Endometrial microvascular endothelial cells (primary cell): ENCODE results near the gene PLA1A. TPM values are rescaled to one million over a fixed set of nuclear protein-coding genes. Genes with fewer than 3 reads are reported as not detected.

Experiments
- in situ Hi-C: cut with HindIII; loops from 2 replicates; pipeline ENCODE4 v1.10.0; 2017; ENCODE audit warnings: low sequenced_read_pairs, low pct_unique_long_range_greater_than_20kb; ENCODE audit errors: inconsistent ontology term
- total RNA-seq: library from RNA; depleted of rRNA; stranded (reverse); fragments of >200 nt; gene quantifications from one replicate; pipeline ENCODE4 v1.2.3, GENCODE V29; 2015; ENCODE audit errors: inconsistent ontology term

PLA1A gene
- total RNA-seq, 1 donor from 2014 or later, result 12.8 TPM

DNA sequence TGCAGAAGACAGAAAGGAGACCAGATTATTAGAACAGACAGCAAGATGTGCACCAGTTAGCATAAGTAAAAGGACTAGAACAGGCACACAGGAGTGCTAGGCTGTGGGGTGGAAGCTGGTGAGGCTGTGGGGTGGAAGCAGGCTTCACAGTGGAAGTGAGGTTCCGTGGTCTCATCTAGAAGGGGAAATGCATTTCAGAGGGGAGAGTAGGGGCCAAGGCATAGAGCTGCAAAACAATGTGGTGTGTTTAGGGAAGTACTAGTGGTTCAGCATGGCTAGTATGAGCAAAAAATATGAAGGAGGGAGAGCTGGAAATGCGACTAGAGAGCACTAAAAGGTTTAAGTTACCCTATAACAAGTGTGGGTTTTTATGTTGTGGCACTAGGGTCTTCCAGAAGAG lies 56.2 kb downstream of the PLA1A start:
- in situ Hi-C loops, result no loop called here

DNA sequence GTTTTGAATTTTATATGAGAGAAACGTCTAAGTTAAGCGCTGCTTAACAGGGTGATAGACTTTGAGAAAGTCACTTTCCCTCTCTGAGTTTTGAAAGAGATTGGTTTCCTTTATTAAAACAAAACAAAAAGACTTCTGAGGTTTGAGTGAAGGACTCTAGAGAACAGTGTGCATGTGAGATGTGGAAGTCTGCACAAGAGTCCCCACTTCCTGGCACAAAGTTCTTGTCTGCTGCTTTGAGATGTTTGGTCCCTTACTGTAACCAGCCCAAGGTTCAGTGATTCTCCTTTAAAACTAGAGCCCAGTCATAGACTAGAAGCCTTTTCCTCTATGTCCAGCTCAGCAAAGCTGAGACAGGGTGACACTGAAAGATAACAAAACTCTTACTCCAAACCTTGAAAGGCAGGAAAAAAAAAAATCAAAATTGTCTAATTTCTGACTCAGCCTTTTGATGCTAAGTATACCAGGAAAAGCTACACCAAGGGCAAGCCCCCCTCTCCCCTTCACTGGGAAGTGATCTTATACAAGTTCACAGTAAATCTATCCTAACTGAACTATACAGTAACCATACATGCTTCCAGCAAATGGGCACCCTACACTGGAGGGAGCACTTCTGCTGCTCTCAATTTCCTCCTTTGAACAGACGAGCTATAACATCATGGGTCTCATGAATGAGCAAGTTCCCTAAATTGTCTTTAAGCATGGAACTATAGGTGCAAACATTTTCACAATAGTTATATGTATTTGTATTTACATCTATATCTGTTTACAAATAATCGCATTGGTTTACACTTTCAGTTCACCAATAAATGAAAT lies 60.4 kb downstream of the PLA1A start:
- in situ Hi-C loops, result no loop called here

DNA sequence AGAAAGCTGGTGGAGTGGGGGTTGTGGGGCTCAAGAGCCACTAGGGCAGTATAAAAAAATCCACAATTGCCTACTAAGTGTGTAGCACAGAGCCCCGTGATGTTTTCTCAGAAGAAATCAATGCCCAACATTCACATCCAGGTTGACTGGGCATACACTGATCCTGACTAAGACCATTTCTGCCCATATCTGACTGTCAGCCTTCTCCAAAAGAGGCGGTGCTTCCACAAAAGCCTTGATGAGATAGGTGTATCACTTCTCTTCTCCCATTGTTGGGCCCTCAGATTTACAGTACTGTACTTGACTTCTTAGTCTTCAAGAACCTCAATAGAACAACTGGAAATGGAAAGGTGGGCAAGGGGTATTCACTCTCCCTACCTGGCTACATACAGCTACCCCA lies 61.3 kb downstream of the PLA1A start:
- in situ Hi-C loops, result no loop called here

DNA sequence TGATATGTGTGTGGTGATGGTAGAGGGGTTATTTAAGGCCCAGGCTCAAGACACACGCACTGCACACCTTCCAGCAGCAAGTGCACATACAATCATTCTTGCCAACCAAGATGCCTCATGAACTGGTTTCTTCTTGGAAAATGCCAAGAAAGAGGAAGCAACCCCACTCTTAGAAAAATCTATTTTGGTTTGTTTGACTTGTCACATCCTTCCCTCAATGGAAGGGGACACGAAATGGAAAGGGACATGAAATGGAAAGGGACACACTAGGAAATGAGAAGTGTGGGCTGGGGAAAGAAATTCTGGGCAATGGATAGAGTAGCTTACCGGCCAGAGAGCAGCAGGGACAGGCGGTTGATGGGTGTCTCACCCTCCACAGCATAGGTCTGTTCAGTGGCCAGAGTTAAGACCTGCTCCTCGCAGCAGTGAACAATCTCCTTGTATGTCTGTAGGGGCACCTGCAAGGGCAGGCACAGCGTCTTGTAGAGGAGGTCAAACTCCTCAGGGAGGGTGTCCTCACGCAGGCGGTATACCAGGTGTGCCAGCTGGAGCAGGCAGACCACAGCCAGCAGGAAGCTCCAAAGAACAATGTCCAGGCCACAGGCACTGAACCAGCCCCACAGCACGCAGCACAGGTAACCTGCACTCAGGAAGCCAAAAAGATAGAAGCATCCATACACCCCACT lies 62.1 kb downstream of the PLA1A start:
- in situ Hi-C loops, result no loop called here

DNA sequence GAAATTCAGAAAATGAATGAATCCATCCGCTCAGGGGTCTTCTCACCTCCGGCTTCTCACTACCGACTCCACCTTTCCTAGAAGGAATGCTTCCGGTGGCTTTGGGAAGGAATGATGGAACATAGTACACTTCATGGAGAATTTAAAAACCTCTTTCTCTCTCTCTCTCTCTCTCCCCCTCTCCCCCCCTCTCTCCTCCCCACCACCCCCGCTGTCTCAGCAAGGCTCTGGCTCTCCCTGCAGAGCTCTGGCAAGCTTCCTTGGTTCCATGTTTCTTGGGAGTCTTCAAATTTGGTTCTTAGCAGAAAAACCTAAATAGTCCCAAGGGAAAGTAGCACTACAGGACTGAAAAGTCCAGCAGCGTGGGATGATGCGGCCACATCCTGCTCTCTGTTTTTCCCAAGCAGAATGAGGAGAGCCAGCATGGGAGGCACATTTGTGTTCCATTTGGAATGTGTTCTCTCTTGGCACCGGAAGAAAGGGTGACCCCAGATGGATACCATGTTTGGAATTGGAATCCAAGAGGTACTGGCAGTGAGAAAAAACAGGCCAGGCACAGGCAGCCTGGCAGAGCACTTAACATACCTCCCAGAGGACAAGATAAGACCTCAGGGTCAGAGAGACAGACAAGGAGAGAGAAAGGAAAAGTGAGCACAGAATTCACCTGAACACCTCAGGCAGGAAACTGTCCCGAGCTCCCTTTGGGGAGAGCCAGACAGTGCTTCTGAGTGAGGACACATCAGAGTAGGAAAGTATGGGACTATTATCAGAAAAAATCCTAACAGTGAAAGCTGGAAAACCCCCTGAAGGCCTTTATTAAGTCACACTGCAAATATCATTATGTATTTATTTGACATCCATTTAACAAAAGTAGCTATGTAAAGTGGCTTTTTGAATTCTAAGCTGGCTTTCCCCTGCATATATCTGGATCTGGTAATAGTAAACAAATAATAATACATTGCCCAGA lies 63.1 kb downstream of the PLA1A start, which contains the start of gene POPDC2:
Gene POPDC2 (minus strand): TSS at position 116 of the 967 bp plus-strand sequence. CDS start 166 bp downstream, outside the sequence.
- in situ Hi-C loops, result no loop called here

DNA sequence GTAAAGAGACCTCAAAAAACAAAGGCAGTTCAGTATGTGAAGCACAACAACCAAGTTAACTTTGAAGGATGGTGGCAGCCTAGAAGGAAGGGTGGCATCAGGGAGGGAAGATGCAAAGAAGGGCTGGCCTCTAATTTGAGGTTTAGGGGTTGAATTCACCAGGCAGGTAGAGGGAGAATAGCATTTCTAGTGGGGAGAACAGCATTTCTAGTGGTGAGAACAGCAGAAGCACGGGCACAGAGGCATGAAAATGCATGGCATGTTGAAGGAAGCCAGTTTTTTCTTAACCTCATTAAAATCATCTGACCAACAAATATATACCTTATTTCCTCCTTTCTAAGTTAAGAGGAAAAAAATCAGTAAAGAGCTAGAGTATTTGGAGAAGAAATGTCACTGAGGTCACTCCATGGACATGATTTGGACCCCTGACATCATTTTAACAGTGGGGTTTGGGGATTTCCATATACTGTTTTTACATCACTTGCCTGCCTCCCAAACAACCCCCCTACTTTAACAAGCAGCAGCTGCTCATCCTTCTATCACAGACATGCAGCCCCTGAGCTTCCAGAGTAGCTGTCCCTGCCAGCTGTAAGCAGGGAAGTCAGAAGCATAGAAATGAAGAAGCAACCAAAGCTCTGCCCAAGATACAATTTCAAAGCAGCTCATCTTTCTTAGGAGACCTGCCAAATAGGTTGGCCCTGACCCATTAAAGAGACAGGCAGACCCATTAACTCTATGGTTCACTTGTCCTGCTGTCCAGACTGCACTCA lies 65.1 kb downstream of the PLA1A start:
- in situ Hi-C loops, result no loop called here

DNA sequence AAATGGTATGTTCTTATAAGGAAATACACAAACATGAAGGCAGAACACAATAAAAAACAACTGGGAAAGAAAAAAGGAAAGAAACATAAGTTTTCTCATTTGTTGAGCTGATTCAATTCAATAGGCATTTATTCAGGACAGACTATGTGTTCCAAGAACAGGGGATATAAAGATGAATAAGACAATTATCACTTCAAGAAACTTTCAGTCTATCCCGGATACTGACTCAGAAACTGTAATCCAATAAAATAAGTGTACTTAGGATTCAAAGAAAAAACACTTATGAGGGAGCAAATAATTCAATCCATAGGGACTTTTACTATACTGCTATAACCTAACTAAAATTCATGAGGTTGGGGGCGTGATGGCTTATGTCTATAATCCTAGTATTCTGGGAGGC lies 66.2 kb downstream of the PLA1A start:
- in situ Hi-C loops, result no loop called here

DNA sequence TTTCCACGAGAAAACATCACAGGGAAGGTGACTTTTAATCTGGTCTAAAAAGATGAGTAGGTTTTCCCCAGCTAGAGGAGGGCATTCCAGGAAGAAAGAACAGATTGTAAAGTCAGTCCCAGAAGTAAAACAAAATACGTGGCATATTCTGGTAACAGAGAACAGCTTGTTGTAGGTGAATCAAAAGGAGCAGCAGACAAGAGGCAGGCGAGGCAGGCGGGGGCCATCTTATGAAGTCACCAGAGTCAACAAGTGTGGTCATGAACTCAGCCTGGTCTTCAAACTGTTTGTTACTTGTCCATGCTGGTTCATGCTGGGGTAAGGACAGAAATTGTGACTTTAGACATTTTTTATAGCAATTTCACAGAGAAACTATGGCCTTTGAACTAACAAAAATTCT lies 66.7 kb downstream of the PLA1A start:
- in situ Hi-C loops, result no loop called here

DNA sequence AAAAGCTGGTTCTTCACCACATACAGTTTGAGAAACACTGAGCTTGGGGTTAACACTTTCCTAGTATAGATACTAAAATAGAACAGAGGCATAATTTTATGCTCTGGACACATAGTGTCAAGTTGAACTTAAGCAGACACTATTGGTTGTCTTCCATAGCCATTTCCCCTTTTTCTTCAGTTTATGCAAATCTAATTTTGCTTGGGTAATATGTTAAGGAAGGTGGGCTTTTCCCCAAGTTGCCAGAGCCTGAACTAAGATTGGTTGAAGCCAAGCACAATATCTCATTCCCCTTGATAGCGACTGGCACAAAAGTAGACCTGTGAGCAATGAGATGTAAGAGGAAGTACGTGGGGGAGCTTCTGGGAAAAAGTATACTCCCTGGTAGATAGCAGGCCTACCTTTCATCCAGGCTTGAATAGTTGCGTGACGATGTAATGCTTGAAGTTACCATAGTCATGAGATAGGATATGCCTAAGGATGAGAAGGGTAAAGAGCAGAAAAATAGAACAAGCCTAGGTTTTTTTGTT lies 67.2 kb downstream of the PLA1A start:
- in situ Hi-C loops, result no loop called here

DNA sequence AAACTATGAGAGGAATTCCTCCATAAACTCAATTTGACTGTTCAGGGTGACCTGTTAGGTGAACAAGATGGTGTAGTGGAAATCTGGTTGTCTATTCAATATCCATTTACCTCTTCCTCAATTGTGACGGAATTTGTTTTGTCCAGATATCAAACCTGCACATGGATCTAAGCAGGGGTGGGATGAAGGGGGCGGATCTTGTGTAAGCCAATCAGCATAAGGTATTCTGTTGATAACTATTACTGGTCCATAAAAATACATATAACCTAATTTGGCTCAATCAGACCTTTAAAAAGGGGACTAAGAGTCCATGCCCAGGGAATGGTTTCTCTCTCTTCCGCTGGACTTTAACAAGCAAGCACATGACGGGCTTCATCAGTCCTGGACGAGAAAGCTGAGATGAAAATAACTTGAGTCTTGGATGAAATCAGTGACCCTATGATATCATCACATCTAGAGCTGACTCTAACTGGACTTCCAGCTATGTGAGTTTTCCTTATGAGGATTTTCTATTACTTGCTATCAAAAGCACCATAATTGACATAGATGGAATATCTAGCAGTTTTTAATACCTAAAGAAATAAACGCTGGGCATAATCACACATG lies 68.4 kb downstream of the PLA1A start:
- in situ Hi-C loops, result no loop called here

DNA sequence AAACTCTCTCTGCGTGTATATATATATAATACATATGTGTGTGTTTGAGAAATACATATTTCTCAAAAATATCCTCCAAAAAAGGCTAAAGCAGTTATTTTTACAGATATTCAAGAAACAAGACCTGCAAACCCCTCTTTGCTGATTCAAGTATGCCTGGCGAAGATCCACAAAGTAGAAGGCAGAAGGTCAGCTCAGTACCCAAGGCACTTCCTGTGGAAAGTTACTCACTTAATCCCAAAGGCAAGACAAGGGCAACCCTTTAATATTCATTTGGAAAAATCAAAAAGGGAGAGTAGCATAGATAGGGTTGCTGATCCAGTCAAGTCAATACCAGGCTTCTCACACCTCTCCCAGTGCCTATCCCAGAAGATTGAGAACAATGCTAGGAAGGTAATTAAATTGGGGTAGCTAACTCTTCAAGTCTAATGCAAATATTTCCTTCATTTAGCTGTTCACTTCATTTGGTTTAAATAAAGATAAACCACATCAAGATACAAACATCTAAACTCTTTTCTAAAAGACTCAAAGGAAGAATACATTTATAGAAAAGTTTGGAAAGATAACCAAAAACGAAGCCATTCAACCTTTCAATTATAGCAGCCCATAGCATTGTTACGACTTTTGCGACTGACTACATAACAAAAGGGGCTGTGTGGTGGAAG lies 72.4 kb downstream of the PLA1A start:
- in situ Hi-C loops, result no loop called here

DNA sequence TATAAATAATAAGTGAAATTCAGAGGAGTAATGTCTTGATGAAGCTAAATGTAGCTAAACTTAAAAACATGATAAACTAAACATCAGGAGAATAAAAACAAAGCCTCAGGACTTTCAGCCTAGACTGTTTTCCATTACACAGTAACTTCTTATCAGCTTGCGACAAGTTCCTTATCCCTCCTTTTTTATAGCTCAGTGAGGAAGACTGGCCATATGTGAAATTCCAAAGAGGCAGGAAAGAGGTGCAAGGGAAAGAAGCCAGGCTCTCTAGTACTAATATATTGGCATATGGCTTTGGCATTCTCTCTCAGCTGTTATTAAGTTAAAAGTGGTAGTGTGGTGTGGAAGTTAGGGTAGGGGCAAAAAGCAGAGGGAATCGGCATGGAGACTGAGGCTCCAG lies 75.1 kb downstream of the PLA1A start:
- in situ Hi-C loops, result no loop called here

DNA sequence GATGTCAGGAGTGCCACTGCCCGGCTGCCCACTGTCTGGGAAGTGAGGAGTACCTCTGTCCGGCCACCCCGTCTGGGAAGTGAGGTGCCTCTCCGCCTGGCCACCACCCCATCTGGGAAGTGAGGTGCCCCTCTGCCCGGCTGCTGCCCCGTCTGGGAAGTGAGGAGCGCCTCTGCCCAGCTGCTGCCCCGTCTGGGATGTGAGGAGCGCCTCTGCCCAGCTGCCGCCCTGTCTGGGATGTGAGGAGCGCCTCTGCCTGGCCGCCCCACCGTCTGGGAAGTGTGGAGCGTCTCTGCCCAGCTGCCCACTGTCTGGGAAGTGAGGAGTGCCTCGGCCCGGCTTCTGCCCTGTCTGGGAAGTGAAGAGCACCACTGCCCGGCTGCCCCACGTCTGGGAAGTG lies 76.2 kb downstream of the PLA1A start:
- in situ Hi-C loops, result no loop called here

DNA sequence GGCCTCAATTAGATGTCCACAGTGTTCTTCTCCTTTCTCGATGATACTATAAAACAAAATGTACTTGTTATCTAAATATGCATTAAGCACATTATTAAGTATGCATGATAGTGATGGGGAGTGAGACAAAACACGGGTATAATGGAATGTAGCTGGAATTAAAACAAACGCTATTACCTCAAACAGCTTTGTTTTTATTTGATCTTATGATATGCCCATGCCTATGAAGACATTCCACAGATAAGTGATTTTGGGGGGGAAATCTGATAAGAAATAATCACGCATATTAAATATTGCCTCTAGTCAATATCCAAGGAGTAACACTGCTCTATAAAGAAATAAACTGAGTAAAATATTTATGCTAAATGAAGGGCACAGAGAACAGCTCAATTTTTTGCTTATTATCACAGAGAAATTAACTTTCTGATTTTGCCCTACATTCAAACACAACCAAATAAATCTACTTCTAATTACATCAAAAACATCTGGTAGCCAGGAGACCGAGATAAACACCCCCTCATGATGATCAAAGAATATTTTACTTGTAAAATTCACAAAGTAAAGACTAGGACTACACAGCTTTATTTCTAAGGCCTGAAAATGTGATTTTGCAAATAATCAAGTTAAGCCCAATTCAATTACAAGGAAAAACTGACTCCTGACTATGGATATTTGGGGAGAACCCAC lies 77.6 kb downstream of the PLA1A start:
- in situ Hi-C loops, result loop anchor here (25.0 kb wide), 1 partner anchor 213 kb away; the partner anchor contains the start of genes POGLUT1 and TMEM39A

DNA sequence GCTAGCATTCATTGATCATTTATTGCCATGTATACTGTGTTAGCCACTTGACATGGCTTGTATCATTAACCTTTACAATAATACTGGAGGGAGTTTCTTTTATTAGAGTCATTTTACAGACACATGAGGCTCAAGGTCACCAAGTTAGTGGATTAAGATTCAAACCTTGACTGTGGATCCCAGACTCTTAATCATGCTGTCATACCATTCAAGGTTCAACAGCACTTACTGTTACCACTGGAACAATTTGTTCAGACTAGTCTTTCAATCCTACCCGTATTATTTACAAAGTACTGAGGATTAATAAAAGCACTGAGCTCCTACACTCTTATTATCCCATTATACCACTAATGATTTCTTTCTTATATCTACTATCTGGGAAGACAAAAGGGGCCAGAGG lies 78.3 kb downstream of the PLA1A start:
- in situ Hi-C loops, result loop anchor here (25.0 kb wide), 1 partner anchor 214 kb away; the partner anchor contains the start of genes POGLUT1 and TMEM39A

DNA sequence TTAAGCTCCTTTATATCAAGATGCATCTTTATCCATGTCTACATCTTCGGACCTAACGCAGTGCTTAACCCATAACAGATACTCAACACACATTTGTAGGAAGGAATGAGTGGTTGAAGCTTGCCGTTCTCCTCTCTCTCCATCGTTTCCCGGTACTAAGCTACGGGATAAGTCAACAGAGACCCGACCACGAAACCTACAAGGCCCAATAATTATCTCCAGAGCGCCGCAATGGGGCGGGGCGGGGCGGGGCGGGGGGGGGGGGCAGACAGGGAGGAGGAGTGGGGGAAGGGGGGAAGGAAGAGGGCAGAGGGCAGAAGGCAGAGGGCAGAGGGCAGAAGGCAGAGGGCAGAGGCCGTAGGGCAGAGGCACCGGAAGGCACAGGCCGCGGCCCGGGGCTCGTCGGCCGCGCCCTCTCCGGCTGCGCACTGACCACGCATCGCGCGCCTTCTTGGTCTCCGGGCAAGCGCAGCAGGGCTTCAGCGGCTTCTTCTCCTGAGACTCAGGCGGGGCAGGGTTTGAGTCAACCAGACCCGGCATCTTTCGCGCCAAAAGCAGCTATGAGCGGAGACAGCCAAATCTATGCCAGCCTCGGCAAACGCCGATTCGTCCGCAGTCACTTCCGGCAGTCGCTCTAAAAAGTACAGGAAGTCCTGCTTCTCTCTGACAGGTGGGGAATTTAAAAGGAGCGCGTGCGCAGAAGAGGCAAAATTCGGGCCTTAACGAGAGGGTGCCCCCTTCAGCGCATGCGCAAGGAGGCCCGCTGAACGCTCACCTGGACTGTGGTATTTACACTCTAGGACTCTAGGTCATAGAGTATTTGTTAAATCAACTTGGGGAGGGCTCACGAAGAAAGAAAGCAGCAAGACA lies 79.3 kb downstream of the PLA1A start, which contains the start of gene COX17:
Gene COX17 (minus strand): TSS at position 636 of the 870 bp plus-strand sequence. CDS start 96 bp downstream, at position 540.
- in situ Hi-C loops, result loop anchor here (25.0 kb wide), 1 partner anchor 215 kb away; the partner anchor contains the start of genes POGLUT1 and TMEM39A
